ENCODE results near the gene FLT3.
A peak's percentile ranks its signal among the peaks of the same experiment; 100 is the strongest.

Gene FLT3

DNA sequence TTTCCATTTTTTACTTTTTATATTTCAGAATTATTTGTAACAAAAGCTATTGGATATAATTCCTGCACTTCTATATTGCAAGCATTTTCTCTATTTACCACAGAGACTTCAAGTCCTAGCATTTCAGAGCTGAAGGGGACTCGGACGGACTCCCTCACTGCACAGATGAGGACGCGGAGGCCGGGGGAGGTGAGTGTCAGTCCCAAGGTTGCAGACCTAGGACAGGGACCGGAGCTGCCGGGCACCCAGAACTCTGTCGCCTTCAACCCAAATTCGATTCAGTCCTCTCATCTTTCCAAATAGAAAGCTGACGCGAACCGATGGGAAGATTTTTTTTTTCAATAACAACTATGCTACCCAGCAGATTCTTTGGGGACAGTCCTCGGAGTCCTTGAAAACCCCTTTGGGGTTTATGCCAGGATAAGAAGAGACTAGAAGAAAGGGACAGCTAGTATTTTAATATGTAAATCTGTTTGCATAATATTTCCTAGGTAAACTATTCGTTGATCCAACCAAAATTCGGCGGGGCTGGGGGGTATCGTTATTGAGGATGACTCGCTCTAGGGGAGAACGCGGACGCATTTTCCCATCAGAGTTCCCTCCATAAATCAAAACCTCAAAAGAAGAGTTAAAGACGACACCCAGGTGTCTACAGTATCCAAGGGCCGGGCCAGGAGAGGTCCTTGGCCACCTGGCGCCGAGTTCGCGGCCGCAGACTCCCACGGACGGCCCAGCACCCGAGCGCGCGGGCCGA is 803 bp downstream of the FLT3 start:
- DNase-seq (ENCODE audit: low spot score) = no peak

DNA sequence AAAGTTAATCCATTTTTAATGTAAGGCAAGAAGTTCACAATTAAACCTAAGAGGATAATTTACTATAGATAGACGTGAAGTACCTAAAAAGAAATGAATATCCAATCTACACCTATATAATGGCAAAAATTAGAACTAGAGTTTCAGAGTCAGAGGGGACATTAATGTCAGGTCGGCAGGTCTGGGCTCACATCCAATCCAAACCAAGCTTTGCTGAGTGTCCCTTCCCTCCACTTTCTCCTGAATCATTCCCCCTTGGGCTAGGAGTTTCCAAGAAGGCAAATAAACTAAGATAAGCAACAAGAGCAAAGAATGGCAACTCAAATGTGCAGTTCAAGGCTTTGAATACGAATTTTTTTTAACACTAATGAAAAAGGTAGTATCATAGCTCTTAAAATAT is 2.9 kb downstream of the FLT3 start:
- DNase-seq (ENCODE audit: low spot score) = no peak

DNA sequence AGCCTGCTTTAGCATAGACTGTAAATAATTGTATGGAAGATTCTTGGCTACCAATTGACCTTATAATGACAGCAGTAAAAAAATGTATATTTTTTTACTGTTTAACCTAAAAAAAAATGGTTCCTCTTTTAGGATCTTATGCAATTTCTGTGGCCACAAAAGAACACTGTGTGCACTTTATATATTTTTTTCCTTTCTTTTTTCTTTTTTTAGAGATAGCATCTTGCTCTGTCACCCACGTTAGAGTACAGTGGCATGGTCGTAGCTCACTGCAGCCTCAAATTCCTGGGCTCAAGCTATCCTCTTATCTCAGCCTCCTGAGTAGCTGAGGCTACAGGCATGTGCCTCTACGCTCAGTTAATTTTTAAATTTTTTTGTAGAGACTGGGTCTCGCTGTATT is 6.1 kb downstream of the FLT3 start:
- DNase-seq (ENCODE audit: low spot score) = no peak

DNA sequence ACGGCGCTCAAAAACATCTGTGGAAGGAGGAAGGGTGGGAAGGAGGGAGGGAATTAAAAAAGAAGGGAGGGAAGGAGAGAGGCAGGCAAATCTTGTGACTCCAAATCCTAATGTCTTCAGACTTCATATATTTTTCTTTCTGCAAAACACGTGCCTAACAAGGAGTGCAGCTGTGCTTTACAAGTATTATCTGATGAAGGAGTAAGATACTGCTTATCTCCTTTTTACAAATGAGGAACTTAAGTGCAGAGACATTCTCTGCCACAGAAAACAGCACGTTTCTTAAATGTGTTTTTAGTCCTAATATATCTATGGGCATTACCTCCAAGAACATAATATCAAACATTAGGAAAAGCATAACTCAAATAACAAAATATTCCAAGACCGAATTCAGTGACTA is 6.5 kb downstream of the FLT3 start:
- DNase-seq (ENCODE audit: low spot score) = no peak

DNA sequence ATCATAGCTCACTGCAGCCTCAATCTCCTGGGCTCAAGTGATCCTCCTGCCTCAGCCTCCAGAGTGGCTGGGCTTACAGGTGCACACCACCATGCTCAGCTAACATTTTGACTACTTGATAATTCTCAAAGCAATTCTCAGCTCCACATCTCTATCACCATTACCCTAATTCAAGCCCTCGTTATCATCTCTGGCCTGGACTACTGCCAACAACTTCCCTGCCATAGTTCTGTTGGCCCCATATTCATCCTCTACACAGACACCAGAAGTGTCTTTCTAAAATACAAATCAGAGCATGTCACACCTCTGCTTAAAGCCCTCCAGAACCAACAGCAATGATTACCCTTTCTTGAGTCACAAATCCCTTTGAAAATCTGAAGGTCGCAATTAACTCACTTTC is 7.9 kb downstream of the FLT3 start:
- DNase-seq (ENCODE audit: low spot score) = no peak

DNA sequence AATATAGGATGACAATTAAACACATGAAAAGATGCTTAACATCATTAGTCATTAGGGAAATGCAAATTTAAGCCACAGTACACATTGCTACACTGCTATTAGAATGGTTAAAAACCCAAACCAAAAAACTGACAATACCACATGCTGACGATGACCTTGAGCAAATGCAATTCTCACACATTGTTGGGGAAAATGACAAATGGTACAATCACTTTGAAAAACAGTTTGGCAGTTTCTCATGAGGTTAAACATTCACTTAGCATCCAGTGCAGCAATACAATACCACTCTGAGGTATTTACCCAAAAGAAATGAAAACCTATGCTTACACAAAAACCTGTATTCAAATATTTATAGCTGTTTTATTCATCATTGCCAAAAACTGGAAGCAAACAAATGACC is 11.3 kb downstream of the FLT3 start:
- DNase-seq (ENCODE audit: low spot score) = no peak

DNA sequence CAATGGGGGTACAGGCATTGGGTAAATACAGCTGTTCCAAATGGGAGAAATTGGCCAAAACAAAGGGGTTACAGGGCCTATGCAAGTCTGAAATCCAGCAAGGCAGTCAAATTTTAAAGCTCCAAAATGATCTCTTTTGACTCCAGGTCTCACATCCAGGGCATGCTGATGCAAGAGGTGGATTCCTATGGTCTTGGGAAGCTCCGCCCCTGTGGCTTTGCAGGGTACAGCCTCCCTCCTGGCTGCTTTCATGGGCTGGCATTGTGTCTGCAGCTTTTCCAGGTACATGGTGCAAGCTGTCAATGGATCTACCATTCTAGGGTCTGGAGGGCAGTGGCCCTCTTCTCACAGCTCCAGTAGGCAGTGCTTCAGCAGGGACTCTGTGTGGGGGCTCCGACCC is 22.6 kb downstream of the FLT3 start:
- DNase-seq (ENCODE audit: low spot score) = peak; percentile 24

DNA sequence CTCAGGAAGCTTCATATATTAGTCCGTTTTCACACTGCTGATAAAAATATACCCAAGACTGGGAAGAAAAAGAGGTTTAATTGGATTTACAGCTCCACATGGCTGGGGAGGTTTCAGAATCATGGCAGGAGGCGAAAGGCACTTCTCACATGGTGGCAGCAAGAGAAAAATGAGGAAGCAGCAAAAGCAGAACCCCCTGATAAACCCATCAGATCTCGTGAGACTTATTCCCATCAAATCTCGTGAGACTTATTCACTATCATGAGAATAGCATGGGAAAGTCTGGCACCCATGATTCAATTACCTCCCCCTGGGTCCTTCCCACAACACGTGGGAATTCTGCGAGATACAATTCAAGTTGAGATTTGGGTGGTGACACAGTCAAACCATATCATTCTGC is 23.1 kb downstream of the FLT3 start:
- no peak for DNase-seq (ENCODE audit: low spot score)

DNA sequence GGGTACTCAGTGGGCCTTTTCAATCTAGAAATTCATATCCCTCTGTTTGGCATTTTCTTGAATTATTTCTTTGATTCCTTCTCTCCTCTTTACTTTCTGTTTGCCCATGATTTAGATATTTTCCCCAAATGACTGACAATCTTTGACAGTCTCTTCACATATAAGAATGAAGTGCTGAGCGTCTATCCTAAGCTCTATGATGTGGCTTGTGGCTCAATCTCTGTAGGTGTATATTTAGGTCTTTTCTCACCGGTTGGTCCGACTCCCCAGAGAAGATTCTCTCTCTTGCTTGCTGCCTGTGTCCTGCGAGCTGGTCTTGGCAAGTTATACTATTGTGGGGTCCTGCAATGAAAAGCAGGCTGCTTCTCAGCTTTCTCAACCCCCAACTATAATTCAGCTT is 29.0 kb downstream of the FLT3 start:
- DNase-seq (ENCODE audit: low spot score) = no peak

DNA sequence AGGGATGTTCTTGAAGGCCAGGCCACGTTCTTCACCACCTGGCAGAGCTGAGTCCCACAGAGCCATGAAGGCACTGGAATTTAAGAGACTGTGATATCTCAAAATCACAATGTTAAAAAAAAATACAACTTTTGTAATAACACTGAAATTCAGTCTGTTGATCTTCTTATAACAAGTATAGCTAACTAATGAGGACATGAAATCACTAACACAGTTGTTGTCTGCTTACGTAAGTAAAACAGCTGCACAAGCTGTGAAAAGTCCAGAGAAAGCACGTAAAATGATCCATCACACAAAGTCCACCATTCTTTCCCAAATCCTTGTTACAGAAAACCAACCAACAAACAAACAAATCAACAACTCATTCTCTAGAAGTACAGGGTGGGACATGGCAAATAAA is 32.9 kb downstream of the FLT3 start:
- DNase-seq (ENCODE audit: low spot score) = no peak

DNA sequence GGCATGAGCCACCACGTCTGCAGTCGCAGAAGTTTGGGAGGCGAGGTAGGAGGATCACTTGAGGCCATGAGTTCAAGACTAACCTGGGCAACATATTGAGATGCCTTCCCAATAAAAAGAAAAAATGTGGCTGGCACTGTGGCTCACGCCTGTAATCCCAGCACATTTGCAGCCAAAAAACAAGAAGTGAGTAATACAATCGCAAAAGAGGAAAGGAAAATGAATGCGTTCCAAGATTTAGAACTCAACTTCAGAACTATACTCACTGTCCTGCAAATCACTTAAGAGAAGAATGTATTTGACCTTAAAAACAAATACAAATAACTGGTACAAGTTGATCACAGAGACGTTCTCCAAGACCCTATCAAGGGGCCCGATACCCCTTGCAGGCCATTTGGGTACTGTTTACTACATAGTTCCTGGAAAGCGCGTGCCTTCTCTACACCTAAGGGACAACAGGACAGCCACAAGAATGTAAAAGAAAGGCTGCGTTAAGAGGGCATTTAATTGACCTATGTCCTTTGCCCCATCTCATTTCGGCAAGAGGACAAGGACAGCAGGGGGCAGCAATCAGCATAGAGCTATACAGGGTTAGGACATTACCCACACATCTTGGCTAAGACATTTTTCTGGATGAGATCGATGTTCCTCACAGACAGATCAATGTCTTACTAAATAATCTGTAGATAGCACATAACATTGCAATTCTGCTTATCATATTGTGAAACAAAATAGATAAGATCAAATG is 41.3 kb downstream of the FLT3 start:
- DNase-seq (ENCODE audit: low spot score) = peak; percentile 56

DNA sequence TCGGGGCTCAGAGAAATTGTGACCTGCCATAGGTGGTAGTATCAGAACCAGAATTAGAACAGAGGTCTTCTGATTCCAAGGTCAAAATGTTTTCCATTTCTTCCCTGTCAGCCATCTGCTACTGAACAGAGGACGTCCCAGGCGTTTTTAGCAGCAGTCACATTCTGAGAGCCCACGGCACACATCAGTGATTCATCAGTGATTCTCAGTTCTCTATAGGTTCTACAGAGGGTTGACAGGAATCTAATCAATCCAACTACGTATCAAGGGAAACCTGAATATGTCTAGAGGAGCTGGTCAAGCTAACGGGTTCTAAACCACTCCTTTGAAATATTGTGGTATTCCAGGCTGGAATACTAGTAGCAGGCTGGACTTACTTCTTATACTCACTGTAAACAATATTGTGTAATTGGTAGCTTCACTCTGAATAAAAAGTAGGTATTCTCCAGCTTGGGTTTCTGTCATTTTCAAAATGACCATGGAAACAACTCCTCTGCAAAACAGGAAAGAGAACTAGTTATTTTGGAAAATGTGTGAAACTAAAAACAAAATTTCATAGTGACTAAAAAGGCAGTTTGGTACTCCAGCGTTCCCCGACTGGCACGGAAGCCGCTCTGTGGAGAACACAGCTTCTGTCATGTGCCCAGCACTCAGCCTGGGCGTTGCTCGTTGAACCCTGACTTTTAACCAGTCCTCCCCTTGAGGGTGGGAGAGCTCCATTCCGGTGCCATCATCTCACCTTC is 43.2 kb downstream of the FLT3 start:
- no peak for DNase-seq (ENCODE audit: low spot score)

DNA sequence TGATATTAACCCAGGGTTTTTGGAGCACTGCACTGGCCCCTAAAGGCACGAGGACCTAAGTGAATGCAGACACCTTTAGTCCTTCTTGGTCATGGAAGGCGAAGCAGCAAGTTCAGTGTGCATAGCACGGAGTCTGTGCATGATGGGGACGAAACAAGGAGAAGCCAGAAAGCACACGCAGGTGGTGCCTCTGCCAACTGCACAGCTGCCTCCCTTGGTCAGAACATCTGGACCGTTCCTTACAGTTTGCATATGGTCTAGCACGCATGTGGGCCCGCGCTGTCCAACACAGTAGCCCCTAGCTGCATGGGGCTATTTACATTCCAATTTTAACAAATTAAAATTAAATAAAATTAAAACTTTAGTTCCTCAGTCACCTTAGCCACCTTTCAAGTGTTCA is 44.0 kb downstream of the FLT3 start:
- no peak for DNase-seq (ENCODE audit: low spot score)

DNA sequence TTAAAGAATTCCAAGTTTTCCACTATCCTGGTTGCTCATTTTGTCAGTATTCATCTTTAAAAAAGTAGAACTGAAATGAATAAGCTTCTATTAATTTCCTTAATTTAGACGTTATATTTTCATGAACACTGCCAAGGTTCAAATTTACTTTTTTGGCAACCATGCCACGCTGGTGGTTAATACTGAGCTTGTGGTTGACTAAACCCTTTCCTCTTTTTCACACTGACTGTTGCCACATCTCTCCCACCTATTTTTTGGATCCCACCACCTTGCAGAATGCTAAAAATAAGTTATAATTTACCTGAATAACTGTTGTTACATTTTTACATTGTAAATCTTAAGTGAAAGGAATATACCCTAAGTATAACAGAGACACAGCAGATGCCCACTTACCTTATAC is 45.0 kb downstream of the FLT3 start:
- no peak for DNase-seq (ENCODE audit: low spot score)

DNA sequence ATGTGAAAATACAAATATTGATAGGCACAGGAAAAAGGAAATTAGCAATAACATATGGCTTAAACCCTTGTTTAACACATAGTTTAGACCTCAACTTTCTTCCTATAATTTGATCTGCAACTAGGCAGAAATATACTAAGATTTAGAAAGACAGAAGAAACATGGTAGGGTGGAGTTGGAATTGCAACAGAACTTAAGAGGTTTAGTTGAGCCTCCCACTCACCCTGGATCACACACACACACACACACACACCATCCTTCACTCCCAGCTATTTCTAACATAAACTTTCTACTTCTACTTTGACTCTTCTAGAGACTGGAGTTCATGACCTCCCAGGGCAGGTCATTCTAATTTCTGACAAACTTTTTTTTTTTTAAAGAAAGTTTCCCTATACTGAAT is 47.4 kb downstream of the FLT3 start:
- no peak for DNase-seq (ENCODE audit: low spot score)

DNA sequence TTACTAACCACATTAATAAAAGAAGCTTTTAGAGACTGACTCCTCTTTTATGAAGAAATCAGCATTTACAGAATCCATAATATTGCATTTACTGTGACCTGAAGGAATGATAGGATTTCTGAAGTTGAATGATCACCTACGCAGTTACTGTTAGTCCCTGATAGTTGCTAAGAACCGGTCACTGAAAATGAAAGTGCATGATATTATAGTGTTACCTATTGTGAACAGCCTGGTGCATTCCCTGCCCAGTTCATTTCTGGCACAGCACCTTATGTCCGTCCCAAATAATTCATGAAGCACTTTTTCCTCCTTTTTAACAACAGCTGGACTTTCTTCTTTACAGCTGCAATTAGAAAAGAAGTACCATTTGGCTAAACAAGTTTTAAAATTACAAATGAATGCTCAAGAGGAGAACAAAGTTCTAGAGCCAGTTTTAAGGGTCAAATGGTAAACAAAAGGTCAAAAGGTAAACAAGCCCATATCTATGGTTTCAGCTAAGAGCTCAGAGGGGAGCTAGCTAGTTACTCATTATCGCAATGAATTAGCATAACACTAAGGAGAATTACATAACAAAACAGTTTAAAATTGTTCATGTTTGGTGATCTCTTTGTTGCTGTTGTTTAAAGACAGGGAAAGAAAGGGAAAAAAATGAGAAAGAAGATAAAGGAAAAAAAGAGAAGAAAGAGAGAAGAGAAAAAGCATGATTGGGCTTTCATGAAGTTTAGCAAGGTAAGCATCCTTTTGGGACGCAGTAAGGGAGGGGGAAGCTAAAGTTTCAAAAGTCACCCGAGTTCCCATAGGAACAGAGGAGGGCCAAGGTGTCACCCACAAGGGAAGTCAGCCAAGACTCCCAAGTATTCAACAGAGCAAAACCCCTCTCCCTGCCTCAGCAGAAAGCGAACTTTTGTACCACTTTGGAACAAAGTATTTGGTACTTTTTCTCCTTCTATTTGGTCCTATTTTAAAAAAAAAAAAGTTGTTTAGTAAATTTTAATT is 50.2 kb downstream of the FLT3 start:
- DNase-seq (ENCODE audit: low spot score) = no peak

DNA sequence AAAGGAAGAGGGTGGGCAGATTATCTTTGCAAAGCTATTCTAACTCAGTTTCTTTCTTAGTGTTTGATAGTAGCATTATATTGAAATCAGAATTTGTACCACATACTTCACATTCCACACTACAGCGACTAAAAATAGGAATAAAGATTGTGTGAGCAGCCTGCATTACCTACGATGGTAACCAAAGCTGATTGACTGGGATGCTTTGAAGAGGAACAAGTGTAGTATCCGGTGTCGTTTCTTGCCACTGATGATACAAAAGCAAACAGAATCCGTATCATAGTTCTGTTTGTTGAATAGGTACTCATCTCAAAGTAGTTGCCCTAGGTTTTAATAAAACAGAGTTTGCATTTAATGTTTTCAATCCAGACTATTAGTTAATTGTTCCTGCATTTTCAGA is 51.2 kb downstream of the FLT3 start:
- DNase-seq (ENCODE audit: low spot score) = no peak

DNA sequence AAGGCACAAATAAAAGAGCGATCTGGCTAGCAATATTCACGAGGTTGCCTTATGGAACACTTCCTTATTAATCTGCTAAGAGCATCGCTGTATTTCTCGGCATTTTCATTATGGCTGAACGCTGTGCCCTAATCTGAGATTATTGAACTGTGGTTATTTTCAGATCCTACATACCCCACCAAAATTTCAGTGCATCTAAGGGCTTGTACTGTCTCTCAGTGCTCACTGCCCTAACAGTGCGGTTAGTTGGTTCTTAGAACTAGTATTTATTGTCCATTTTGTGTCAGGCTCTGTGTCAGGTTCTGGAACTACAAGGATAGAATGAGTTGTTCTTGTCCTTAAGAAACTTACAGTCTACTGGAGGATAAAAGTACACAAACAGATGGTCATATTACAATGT is 51.6 kb downstream of the FLT3 start:
- no peak for DNase-seq (ENCODE audit: low spot score)

DNA sequence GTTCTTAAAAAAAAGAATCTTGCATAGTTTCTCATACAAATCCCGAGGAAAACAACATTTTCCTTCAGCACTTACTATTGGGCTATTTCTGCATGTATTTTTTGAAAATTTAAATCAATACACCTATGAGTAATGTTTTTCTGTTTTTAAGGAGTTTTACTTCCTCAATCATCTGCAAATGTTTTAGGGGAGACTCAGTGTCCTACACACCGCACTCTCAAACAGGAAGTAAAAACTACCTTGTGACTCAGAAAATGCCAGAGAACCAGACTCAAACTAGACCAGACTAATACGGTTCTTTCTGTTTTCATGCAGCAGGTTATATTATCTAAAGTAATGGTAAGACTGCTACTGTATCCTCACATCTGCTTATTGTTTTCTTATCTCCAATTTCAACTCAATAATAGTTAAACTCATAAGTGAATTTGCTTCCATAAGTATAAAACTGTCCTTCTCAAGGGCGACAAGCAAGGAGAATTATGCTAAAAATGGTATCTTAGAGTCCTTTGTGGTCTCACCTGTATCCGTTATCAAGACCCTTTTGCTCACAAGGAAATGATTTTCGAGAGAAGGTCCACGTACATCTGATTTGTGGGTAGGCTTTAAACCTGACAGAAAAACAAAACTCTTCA is 52.5 kb downstream of the FLT3 start:
- DNase-seq (ENCODE audit: low spot score) = no peak

DNA sequence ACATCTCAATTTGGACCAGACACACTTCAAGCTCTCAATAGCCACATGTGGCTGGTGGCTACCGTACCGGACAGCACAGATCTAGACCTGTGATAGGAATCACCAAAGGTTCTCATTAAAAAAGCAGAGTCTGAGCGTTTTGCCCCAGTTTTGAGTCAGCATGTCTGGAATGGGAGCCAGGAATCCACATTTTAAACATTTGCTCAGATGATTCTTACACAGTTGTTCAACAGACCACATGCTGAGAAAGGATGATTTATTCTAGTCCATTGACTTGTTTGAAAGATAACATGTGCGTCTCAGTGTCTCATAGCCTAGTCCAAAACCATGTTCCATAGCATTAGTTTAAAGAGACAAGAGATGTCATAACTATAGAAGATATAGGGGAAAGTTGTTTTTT is 53.4 kb downstream of the FLT3 start:
- no peak for DNase-seq (ENCODE audit: low spot score)

DNA sequence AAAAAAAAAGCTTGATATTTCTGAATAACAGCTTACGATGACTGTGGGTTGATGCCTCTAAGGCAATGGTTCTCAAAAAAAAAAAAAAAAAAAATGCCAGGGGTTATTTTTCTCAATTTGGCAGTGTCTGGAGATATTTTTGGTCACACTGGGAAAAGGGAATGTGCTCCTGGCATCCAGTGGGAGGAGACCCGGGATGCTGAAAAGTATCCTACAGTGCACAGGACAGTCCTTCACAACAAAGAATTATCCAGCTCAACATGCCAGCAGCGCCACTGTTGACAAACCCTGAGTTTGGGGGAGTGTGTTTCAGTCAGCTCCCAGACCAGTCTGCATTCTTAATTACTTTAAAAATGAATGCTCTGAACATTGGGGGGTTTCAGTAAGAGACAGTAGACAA is 54.5 kb downstream of the FLT3 start:
- no peak for DNase-seq (ENCODE audit: low spot score)

DNA sequence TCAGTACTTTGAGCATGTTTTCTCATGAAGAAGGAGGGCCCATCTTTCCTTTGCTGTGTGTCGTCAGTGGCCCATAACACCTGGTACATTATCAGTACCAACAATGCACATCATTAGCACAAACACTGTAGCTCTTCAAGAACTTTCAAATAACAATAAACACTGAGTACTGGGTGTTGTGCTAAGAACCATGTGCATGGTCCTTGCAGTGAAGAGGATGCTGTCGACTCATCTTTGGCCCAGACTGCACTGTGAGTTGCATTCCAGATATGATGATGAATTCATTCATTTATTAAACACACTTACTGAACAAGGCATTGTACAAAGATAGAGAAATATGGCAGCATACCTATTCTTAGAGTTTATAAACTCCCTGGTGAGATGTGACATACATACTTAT is 55.8 kb downstream of the FLT3 start:
- no peak for DNase-seq (ENCODE audit: low spot score)

Data from SW480 (cell line).